Skeletal muscle satellite cell (primary cell): ENCODE results near the gene KPTN.

Source experiments
- H3K27me3 ChIP-seq: 2 replicates; pipeline ENCODE4 v1.7.0; 2013; ENCODE audit warnings: low read length; ENCODE audit not compliant: control insufficient read depth, insufficient read depth
- H3K36me3 ChIP-seq: 2 replicates; pipeline ENCODE4 v1.7.0; 2013; ENCODE audit warnings: mild to moderate bottlenecking, control low read depth, low read length; ENCODE audit not compliant: insufficient read depth
- H3K4me1 ChIP-seq: 2 replicates; pipeline ENCODE4 v1.7.0; 2013; ENCODE audit warnings: low read length; ENCODE audit not compliant: control insufficient read depth, insufficient read depth
- H3K4me2 ChIP-seq: 2 replicates; pipeline ENCODE4 v1.7.0; 2013; ENCODE audit warnings: mild to moderate bottlenecking, low read length
- H3K4me3 ChIP-seq: 2 replicates; pipeline ENCODE4 v1.7.0; 2013; ENCODE audit warnings: low read length
- H3K9ac ChIP-seq: 2 replicates; pipeline ENCODE4 v1.7.0; 2013; ENCODE audit warnings: mild to moderate bottlenecking, low read depth, low read length, moderate library complexity
- H3K9me3 ChIP-seq: replicated peaks from 2 replicates; pipeline ENCODE4 v1.7.0; 2013; ENCODE audit warnings: mild to moderate bottlenecking, control low read depth, low read length

Gene KPTN

DNA sequence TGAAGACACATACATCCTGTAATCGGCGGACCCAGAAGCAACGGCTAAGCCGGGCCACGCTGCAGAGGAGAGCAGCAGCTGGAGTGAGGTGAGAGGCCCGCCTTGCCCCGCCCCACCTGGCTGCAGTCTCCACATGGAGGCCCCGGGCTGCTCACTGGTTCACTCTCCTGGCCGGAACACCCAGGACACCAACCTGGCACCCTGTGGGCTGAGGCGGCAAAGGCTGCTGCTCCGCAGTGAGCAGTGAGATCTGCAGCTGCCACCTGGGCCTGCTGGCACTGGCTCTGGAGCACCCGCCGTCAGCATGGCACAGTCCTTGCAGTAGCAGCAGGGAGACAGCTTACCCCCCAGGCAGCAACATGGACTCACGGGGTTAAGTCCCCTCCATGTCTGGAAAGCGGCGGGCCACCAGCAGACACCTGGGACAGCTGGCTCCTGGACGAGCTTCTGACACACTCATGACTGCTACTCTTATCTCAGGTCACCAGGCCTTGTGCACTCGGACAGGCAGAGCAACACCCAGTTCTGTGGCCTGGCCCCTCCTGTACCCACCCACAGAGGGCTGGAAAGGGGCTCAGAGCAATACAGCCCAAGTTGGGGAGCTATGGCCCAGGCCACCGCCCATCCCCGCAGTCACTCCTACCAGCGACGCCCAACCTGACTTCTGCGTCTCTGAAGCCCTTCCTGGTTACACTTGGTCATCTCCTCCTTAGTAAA is 13.2 kb upstream of the KPTN start:
- H3K36me3 ChIP-seq: peaks cover 70% of the 10 kb centered on the region

DNA sequence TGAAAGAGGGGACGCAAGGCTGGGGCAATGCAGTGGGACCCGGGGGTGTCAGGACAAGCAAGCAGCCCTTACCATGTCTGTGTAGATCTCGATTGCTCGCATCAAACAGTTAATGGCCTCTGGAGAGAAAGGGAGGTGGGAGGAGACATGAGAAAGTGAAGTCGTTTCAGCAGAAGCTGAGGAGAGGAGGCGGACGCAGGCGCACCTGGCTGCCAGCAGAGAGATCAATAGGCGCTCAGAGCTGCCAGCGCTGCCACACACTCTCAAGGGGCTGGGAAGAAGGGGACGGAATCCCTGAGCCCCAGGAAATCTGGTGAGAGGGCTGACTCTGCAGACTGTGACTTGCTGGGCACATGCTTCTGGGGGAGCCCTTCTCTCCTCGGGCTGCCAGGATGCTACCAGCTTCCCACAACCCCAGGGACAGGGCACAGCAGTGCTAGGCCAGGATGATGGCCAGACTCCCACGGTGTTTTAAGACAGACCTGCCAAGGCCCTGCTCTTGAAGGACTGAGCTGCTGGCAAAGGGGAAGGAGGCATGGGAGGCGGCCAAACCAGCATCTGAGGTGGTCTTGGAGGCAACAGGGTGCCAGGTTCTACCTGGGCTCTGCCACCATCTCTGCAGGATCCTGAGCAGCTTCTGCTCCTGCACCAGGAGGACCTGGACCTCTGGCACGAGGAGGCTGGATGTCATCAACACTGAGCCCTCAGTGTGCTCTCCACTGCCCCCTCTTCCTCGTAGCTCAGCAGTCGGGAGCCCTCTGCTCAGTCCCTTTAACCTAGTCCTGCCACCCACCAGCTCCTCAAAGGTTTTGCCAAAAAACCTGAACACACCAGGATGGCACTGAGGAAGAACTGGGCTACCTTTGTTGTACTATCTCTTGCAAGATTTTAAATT is 11.7 kb upstream of the KPTN start:
- H3K9me3 ChIP-seq: no peaks in the 10 kb centered on the region
- no peak overlapping the region for H3K4me2 ChIP-seq
- H3K9ac ChIP-seq: no peak overlapping the region
- H3K4me3 ChIP-seq: no peak overlapping the region
- peaks cover 12% of the 10 kb centered on the region for H3K4me1 ChIP-seq
- H3K27me3 ChIP-seq: no peaks in the 10 kb centered on the region
- H3K36me3 ChIP-seq: peaks cover 75% of the 10 kb centered on the region

More for the DNA sequence above, 13.2 kb upstream of the KPTN start:
- H3K27me3 ChIP-seq: no peaks in the 10 kb centered on the region
- H3K9me3 ChIP-seq: no peaks in the 10 kb centered on the region
- H3K4me3 ChIP-seq: no peak overlapping the region
- peaks cover 21% of the 10 kb centered on the region for H3K4me1 ChIP-seq
- no peak overlapping the region for H3K4me2 ChIP-seq
- H3K9ac ChIP-seq: no peak overlapping the region

DNA sequence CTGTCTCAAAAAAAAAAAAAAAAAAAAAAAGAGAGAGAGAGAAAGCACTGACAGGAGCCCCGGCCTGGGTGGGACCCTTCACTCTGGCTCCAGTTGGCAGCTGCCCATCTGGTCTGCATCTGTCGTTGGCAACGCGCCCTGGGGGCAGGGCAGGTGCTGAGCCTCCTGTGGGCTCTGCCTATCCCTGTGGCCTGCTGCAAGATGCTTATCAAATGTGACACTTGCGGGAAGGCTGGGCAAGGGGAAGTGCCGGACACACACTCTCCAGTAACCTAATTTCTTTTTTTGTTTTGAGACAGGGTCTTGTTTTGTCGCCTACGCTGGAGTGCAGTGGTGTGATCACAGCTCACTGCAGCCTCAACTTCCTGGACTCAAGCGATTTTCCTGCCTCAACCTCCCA is 10.7 kb upstream of the KPTN start:
- Histone ChIP-seq H3K4me3 (no peak overlapping the region), H3K9ac (no peak overlapping the region), H3K4me2 (no peak overlapping the region), H3K36me3 (peaks cover 76% of the 10 kb centered on the region), H3K9me3 (no peaks in the 10 kb centered on the region), H3K27me3 (no peaks in the 10 kb centered on the region), H3K4me1 (peaks cover 3% of the 10 kb centered on the region)

DNA sequence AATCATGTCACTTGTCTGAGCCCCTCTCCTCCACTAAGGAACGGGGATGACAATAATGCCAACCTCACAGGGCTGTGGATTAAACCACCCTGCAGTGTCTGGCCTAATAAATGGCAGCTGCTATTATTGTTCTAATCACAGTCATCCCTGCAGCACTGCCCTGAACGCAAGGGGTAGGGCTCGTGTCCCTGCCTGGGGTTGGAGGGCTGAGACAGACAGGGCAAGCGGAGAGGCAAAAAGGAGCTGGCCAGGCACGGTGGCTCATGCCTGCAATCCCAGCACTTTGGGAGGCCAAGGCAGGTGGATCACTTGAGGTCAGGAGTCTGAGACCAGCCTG is 10.2 kb upstream of the KPTN start:
- Histone ChIP-seq H3K4me3 (no peak overlapping the region), H3K27me3 (no peaks in the 10 kb centered on the region), H3K4me2 (no peak overlapping the region), H3K9me3 (no peaks in the 10 kb centered on the region), H3K4me1 (peaks cover 3% of the 10 kb centered on the region), H3K36me3 (peaks cover 76% of the 10 kb centered on the region), H3K9ac (no peak overlapping the region)

DNA sequence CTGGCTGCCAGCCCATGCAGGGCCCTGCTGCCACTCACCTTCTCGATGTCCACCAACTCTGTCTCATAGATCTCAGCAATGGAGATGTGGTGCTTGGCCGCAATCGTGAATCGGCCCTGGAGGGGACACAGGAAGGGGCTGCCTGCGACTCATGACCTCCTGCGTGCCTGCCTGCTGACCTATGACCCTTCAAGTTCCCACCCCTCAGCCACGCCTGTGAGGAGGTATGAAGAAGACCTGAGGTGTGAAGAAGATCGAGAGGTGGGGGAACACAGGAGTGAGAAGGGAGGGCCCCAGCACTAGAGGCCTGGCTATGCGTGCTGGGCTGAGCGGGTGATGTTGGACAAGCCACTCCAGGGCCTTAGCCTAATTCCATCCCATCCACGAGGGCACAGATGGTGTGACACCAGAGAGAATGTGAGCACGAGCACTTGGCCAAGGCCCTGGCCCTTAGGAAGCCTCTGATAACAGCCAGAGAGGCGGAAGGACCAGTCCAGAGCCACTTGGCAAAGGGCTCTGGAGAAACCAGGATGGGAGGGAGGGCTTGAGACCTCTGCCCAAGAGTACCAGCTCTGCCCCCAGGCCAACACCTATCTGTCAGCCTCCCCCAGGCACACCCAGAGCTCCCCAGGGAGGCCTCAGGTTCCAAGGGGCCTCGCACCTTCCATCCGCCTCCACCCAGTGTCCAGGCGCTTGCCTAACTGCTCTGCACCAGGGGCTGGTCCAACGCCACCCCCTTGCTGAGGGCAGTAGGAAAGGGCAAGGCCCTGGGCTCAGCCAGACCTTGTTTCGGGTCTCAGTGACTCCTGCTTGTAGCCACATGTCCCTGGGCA is 9.6 kb upstream of the KPTN start:
- H3K27me3 ChIP-seq: no peaks in the 10 kb centered on the region
- H3K4me2 ChIP-seq: no peak overlapping the region
- H3K36me3 ChIP-seq: peaks cover 72% of the 10 kb centered on the region
- no peak overlapping the region for H3K9ac ChIP-seq
- H3K4me1 ChIP-seq: peaks cover 7% of the 10 kb centered on the region
- H3K9me3 ChIP-seq: no peaks in the 10 kb centered on the region
- H3K4me3 ChIP-seq: no peak overlapping the region

DNA sequence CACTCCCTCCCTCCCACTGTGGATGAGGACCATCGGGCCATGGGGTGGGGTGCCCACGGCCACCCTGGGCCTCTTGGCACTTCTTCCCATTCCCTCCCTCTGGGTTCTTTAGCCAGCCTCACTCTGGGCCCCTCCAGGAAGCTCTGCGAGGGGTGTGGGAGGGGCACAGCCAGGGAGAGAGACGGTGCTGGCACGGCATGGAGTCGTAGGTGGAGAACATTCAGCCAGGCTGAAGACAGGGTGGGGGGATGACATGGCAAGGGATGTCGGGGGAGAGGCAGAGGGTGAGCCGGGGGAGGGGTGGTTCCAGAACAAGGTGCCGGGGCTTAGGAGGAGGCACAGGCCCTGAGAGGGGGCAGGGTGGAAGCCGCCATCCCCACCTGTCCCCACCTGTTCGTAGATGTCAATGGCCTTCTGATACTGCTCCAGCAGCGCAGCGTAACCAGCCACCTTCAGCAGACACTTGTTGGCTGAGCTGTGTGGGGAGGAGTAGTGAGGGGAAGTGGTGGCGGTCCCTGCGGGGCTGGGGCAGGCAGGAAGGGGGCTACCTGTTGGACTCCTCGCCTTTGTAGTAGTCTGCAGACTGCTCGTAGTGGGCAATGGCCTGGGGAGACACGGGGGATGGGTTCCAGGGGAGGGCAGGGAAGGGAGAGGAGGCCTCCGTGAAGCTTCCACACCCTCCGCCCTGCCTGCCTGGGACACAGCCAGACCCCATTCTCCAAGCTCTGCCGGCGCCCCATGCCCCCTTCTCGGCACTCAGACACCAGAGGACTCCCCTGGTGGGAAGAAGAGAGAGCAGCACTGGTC is 8.8 kb upstream of the KPTN start:
- H3K4me3 ChIP-seq: no peak overlapping the region
- H3K9ac ChIP-seq: no peak overlapping the region
- H3K36me3 ChIP-seq: peaks cover 72% of the 10 kb centered on the region
- no peaks in the 10 kb centered on the region for H3K27me3 ChIP-seq
- H3K9me3 ChIP-seq: no peaks in the 10 kb centered on the region
- no peak overlapping the region for H3K4me2 ChIP-seq
- peaks cover 7% of the 10 kb centered on the region for H3K4me1 ChIP-seq

DNA sequence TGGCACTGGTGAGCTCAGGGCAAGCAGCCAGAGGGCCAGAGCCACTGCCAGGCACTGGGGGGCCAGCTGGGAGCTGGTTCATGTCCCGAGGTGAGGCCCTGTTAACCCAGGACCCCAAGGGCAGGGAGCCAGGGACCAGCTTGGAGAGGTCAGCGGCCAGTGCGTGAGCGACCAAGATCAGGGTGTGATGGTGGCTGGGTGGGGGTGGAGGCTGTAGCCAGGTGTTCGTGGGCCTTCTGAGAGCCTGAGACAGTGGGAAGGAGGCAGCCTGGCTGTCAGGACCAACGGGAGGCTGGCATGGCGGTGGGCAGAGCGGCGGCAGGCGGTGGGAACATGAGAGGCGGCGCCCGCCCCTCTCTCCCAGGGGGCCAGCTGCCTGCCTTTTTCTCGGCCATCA is 8.1 kb upstream of the KPTN start:
- Histone ChIP-seq H3K4me1 (peaks cover 7% of the 10 kb centered on the region), H3K4me3 (no peak overlapping the region), H3K4me2 (no peak overlapping the region), H3K36me3 (peaks cover 71% of the 10 kb centered on the region), H3K27me3 (no peaks in the 10 kb centered on the region), H3K9me3 (no peaks in the 10 kb centered on the region), H3K9ac (no peak overlapping the region)

DNA sequence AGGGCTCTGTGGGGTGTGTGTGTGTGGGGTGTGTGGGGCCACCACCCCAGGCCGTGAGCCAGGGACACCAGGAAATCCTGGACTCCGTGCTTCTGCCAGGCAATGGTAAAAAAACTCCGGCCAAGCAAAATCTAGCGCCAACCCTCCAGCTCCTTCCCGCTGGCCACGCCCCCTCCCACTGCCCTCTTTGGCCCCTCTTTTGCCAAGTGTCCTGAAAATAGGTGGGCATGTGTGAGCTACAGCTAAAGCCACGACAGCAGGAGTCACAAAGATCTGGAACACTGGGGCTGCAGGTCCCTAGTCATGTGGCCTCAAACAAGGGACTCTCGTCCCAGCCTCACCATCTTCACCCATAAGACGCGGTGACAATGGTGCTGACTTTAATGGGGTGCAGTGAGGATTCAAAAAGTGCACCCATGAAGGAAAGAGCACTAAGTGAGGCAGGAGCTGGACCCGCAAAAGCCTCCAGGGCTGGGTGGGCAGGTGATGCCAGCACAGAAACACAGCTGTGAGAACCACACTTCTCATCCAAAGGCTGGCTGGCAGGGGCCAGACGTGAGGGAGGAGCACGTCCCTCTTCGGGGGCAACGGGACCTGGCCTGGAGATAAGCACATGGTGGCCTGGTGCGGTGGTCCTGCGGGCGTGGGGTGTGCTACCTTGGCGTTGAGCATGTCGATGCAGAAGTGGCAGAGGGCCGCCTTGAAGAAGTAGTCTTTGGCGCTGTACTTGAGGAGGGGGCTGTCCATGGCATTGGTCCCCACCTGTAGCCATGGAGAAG is 7.5 kb upstream of the KPTN start:
- H3K4me2 ChIP-seq: no peak overlapping the region
- H3K27me3 ChIP-seq: no peaks in the 10 kb centered on the region
- no peaks in the 10 kb centered on the region for H3K9me3 ChIP-seq
- H3K4me1 ChIP-seq: peaks cover 7% of the 10 kb centered on the region
- H3K9ac ChIP-seq: no peak overlapping the region
- H3K36me3 ChIP-seq: peaks cover 71% of the 10 kb centered on the region
- H3K4me3 ChIP-seq: no peak overlapping the region

DNA sequence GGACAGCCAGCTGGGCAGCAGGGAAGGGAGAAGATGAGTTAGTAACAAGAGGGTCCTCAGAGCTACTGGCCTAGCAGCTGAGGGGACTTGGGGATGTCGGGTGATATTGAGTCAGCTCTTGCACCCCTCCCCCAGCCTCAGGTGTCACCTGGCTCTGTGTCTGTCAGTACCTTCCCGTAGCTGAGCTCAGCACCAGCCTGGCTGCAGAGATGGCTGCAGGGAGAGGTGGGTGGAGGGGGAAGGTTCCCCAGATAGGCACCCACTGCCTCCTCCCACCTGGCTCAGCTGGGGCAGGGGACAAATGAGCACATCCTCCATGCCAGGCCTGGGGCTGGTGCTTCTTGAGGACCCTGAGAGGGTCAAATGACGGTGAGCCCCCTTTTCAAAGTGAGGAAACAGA is 6.8 kb upstream of the KPTN start:
- Histone ChIP-seq H3K36me3 (peaks cover 66% of the 10 kb centered on the region), H3K4me1 (peaks cover 7% of the 10 kb centered on the region), H3K9me3 (no peaks in the 10 kb centered on the region), H3K27me3 (no peaks in the 10 kb centered on the region), H3K4me2 (no peak overlapping the region), H3K9ac (no peak overlapping the region), H3K4me3 (no peak overlapping the region)

DNA sequence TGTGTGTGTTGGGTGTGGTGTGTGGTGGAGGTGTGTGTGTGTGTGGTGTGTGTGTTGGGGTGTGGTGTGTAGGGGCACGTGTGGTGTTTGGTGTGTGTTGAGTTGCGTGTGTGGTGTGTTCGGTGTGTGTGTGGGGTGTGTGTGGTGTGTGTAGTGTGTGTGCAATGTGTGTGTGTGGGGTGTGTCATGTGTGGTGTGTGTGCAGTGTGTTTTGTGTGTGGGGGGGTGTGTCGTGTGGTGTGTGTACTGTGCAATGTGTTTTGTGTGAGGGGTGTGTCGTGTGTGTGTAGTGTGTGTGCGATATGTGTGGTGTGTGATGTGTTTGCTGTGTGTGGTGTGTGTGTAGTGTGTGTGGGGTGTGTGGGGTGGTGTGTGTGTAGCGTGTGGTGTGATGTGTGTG is 6.0 kb upstream of the KPTN start:
- no peaks in the 10 kb centered on the region for H3K9me3 ChIP-seq
- no peak overlapping the region for H3K4me3 ChIP-seq
- H3K36me3 ChIP-seq: peaks cover 66% of the 10 kb centered on the region
- H3K9ac ChIP-seq: no peak overlapping the region
- H3K4me1 ChIP-seq: peaks cover 7% of the 10 kb centered on the region
- no peak overlapping the region for H3K4me2 ChIP-seq
- no peaks in the 10 kb centered on the region for H3K27me3 ChIP-seq
